DMS79 (cell line): ENCODE results near the gene TCHHL1.
"Not testable (repeated sequence)": the region's sequence is repeated elsewhere in the genome, so short reads cannot be mapped to it uniquely, and the experiment has no call there.

Source experiments
- DNase-seq: peaks from one replicate; lab custom pipeline; 2025; lab: John Stamatoyannopoulos, UW

TCHHL1 gene

DNA sequence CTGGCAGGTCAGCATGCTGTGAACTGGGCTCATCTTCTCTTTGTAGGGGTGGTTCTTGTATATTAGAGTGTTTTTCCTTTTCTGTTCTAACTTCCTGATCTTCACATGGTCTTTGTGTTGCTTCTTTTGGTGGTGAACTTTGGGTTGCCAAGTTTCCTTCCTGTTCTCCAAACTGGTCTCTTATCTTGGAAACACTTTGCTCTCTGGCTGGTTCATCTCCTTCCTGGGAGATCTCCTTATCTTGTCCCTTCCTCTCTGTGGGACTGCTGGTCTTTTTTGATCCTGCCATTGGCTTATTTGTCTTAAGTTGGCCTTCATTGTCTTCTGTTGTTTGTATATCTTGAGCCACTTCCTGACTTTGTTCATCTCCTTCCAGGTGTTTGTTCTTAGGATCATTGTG is 2.1 kb downstream of the TCHHL1 start:
- DNase-seq: no peak

DNA sequence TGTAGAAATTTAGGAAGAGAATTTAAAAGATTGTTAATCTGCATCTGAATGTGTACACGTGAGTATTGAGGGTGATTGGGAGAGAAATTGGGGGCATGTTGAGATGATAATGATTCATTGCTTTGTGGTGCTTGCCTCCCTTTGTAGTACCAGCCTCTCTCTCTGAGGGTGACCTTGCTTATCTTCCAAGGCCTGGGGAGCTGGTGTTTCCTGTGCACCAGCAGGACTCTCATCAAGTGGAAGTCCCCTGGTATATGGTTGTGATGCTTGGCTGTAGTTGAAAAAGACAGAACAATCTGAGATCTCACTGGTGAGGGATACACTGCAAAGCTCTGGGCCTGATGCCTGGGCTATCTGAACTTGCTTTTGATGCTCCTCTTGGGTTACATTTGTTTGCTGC is 4.0 kb downstream of the TCHHL1 start:
- no peak for DNase-seq

GRCh38 chr1:152081026-152081425 is 7.8 kb downstream of the TCHHL1 start:
- not testable (repeated sequence) for DNase-seq

DNA sequence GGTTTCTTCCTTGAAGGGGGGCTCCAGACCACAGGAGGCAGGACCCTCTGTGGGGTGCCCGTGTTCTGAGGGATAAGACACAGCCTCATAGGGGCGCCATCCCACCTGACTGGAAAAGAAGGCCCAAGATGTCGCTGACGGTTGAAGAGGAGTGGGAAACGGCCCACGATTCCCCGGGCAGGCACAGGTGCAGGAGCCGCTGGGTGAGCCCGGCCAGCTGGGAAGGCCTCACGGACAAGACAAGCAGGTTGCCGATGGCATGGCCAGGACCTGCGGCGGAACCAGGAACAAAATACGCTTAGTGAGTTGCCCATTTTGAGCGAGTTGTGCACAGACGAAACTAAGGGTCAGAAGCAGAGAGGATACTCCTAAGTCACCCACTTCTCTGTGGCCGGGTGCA is 8.4 kb downstream of the TCHHL1 start:
- DNase-seq: not testable (repeated sequence)

- DNase-seq: no peak
Observed at GRCh38 chr1:152078831-152079441, 9.9 kb downstream of the TCHHL1 start.

GRCh38 chr1:152072311-152072710 is 16.6 kb downstream of the TCHHL1 start:
- no peak for DNase-seq

DNA sequence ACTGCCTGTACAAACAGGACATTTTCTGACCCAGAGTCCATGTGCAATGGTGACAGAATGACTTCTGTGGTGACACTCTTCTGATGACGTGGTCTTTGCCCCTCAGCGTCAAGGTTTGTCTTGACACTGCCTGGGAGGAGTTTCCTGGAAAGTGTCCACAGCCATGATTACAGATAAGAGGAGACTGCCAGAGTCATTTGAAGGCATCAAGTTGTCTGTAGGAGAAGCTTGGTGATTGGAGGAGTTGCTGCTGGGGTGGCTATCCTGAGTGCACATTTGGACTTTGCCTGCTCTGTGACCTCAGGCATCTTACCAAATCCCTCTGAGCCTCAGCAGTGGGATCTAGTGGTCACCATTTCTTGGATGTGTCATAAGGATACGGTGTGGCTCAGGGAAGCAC is 17.7 kb downstream of the TCHHL1 start:
- no peak for DNase-seq

- no peak for DNase-seq
Observed at GRCh38 chr1:152067929-152068328, 20.9 kb downstream of the TCHHL1 start.

DNA sequence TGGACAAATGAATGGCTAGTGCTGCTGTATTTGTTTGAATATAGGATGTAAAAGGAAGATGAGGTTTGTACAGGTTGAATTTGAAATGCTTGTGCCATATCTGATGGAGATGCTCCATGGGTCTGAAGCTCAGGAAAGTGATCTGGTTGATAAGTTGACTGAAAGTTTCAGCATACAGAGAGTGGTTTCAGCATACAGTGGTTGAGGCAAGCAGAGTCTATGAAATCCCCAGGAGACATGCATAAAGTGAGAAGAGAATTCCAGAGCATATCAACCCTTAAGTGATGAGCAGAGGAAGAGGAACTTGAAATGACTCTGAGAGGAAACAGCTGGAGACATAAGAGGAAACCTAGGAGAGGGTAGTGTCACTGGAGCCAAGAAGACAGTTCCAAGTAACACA is 21.7 kb downstream of the TCHHL1 start:
- no peak for DNase-seq

GRCh38 chr1:152061952-152062351 is 26.9 kb downstream of the TCHHL1 start:
- DNase-seq: no peak

DNA sequence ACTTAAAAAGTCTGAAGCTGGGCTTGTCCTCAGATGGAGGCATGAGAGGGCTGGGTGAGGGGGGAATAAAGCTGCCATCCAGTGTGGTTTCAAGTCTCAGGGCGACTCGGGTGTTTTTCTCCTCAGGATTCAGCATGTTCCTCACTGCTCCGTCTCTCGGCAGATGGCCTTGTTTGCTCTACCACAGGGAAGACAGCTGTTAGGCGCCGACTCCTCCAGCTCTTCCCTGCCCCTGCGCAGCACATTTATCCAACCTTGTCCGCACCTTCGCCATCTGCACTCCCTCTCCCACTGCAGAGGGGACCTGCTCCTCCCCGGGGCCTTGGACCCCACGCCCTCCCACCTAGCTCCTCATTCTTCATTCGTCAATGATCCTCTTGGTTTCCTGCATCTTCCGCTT is 35.5 kb downstream of the TCHHL1 start:
- DNase-seq: no peak

DNA sequence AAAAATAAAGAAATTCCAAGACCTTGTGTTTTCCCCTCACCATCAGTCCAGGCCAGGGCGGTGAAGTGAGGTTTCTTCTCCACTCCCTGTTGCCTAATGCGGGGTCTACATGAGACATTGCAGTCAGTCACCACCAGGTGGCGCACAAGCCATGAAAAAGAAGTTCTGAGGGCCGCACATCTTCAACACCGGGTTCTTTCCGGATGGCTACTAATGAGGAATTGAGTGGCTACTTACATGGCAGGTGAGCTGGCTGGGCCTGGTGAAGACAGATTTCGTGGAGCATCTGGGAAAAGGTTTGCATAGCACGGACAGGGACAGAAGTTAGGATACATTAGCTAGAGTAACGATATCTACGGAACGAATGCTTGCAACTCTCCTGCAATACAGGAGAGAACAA is 36.3 kb downstream of the TCHHL1 start:
- DNase-seq: peak; percentile 75

GRCh38 chr1:152050886-152051675 is 37.8 kb downstream of the TCHHL1 start:
- DNase-seq: no peak

- no peak for DNase-seq
Observed at GRCh38 chr1:152049291-152050083, 39.4 kb downstream of the TCHHL1 start.

- DNase-seq: no peak
Observed at GRCh38 chr1:152048416-152049009, 40.4 kb downstream of the TCHHL1 start.

DNA sequence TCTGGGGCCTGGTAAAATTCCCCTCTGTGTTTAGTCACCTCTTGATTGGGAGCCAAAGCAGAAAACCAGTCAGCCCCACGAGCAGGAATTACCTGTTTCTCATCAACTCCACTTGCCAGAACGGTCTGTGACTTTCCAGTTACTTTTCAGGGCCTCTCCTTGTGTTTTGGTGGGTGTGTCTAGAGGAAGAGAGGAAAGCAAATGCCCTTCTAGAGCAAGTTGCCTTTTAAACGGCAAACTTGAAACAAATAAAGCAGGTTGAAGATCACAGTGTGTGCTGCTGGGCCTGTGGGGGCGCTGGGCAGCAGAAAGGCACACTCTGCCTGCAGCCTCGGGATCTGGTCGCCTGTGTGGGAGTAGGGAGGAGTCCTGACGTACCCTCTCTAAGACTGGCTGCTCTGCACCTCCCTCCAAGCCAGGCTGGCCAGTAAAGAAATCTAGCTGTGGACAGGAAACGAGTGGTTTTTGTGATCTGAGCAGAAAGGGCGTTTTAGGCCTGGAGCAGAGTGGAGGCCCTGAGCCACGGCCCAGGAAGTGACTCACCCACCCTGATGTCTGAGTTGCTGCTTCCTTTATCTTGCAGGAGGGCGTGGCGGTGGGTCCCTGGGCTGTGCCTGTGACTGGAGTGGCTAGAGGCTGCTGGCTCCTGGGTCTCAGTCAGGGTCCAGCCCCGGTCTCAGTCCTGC is 41.0 kb downstream of the TCHHL1 start:
- peak; percentile 65 for DNase-seq

GRCh38 chr1:152047413-152047729 is 41.5 kb downstream of the TCHHL1 start:
- DNase-seq: no peak

DNA sequence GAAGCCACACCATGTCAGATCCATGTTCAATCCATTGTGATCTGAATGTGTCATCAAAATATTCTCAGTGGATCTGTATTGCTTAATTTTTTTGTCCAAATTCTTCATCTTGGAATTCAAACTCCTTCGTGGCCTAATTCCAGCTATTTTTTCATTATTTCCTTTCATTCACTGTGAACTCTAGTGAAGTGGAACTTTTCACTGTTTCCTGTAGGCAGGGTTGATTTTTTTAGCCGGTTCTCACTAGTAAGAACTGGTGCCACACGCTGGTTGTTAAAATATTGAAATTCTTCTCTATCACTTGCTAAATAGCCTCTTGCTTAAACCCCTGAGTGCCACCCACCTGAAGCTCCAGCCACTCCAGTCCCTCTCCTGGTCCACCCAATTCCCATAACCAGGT is 44.5 kb downstream of the TCHHL1 start:
- DNase-seq: no peak

DNA sequence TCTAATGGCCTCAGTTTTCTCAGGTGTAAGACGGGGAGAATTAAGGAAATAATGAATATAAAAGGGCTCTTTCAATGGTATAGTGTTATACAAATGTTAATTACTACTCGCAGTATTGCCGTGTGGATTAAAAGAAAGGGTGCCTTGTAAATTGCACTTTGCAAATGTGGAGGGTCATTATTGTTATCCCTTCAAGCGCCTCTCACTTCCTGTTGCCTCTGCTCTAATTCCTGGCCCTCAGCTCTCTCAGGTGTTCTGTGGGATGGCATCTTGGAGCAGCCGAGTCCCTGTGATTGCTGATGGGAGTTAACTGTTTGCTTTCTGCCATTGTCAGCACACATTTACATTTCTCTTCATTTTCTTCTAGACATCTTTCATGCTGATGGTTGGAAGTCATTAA is 45.0 kb downstream of the TCHHL1 start:
- DNase-seq: no peak

DNA sequence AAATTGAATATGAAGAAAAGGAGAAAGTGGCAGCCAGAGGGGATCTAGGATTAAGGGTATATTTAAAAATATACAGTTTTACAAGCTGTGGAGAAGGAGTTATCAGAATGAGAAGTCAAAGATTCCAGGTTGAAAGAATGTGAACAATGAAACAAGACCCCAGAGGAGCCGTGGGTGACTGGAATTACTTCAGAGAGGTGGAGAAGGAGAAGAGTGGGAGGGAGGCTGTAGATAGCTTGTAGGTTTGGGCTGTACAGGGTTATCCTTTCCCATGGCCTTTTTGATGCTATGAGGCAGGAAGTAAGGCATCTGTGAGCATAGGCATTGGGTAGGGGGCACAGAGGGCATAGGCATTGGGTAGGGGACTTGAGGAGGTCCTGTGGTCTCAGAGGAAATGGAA is 46.8 kb downstream of the TCHHL1 start:
- DNase-seq: no peak

DNA sequence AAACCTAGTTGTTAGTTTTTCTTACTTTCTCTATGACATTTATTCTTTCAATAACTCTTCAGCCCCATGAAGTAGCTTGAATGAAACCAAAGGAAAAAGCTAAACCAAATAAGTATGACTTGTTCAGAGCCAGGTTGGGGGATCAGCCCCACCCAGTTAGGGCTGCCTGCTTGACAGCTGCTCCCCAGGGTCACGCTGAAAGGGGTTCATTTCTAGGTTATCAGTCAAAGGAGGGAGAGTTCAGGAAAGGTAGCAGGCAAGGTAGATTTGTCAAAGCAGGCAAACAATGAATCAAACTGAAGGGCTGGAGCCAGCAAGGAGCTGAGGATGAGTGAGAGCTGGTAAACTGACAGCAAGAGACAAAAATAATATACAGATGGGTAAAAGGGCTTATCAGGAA is 49.0 kb downstream of the TCHHL1 start:
- DNase-seq: no peak

- peak; percentile 38 for DNase-seq
Observed at GRCh38 chr1:152039461-152039860, 49.4 kb downstream of the TCHHL1 start.
